Umbilical cord (tissue), 2 donors: ENCODE measurements around the gene TFIP11. TPM values are rescaled to one million over a fixed set of nuclear protein-coding genes. Genes with fewer than 3 reads are reported as not detected.

Experiments
- DNase-seq: peaks from one replicate; pipeline ENCODE4 v3.0.0-alpha.2; 2015; ENCODE audit warnings: low spot score
- total RNA-seq: library from RNA; depleted of rRNA; stranded (reverse); fragments of >200 nt; gene quantifications from one replicate; pipeline ENCODE4 v1.2.3, GENCODE V29; 2014; ENCODE audit warnings: low replicate concordance; ENCODE audit not compliant: insufficient read depth

The TFIP11 gene
- total RNA-seq, 1 donor from 2014 or later, result 42.6 TPM

DNA sequence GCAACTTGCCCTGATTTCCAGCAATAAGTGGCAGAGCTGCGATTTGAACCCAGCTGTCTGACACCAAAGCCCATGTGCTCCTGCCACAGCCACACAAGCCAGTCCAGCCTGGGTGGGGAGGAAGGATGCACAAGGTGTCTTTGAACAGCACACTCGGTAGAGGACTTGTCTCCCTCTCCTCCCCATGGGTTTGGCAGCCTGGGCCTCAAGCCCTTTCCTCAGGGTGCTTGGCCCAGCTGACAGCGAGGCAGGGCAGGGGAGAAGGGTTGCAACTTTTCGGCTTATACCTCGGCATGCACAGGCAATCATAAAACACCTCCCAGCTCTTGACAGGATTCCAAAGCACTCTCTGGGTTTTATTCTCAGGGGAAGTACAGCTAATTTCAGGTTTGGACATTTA lies 63.9 kb downstream of the TFIP11 start:
- no peak for DNase-seq

DNA sequence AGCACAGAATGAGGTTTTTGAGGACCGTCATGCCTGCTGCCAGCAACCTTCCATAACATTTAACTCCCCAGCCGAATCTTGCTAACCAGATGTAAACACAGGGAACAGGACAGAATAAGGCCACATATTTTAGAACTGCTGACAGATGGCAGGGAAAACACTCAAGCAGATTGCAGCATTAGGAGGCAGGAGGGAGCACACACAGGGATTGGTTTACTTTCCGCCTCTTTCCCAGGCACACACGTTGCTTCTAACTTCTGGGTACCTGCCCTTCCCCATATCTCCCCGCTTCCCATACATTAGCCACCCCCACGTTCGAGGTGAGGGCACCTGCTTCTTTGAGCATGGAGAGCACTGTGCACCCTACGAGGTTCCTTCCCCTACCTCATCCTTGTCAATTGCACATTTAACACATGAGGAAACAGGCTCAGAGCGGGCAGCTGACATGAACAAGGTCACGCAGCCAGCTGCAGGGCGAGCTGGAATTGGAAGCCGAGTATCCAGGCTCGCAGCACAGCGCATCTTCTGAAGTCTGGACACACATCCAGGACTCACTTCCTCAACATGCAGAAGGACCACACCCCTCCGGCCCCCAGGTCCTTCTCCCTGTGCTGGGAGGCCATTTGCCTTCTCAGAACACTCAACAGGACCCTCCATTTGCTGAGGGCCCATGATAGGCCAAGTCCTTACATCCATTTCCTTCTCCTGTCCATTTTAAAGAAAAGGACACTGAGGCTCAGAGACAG lies 64.5 kb downstream of the TFIP11 start:
- no peak for DNase-seq

DNA sequence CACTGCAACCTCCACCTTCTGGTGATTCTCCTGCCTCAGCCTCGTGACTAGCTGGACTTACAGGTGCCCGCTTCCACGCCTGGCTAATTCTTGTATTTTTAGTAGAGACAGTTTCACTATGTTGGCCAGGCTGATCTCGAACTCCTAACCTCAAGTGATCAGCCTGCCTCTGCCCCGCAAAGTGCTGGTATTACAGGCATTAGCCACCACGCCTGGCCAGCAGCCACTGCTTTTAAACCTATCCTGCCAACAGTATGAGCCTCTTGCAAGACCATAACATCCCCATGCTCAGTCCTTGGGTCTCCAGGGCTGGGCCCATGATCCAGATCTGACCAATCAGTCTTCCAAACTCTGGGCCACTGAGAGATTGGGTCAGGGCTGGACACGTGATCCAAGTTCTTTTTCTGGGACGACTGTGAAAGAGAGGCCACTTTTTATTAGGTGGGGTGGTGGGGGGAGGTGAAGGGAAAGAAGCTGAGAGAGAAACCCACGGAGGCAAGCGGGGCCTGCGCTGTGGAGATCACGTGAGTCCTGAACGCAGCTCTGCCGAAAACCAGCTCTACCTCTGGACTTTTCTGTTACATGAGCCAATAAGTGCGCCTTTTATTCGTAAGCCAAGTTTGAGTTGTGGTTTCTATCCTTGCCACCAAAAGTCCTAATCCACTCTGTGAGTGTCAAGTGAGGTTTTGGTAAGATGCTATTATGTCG lies 65.3 kb downstream of the TFIP11 start:
- DNase-seq, result no peak

DNA sequence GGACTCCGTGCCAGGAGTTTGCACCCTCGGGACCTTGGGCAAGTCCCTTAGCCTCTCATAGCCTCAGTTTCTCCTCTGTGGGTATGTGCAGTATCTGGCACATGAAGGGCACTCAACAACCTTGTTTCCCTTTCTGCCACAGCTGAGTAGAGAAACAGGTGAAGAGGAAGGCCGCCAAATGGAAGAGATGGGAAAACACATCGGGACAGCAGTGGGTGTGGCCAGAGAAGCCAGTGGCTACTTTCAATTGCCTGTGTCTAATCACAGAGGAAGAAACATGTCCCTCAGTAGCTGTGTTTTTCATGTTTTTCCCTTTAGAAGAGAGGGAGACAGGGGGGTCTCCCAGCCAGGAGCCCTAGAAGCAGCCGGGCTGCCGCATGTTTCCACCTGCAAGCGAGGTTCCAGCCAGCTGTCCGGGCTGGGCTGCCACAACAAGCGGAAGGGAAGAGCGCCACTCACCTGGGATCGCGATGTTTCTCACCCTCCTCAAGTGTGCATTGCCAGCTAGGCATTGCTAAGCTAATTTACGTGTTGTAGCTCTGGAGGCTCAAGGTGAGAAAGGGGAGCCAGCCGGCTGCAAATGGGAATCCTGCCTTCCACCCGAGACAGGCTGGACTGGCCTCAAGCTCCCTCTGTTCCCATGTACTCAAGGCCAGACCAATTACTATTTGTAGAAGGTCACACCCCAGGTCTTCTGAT lies 66.5 kb downstream of the TFIP11 start:
- no peak for DNase-seq

DNA sequence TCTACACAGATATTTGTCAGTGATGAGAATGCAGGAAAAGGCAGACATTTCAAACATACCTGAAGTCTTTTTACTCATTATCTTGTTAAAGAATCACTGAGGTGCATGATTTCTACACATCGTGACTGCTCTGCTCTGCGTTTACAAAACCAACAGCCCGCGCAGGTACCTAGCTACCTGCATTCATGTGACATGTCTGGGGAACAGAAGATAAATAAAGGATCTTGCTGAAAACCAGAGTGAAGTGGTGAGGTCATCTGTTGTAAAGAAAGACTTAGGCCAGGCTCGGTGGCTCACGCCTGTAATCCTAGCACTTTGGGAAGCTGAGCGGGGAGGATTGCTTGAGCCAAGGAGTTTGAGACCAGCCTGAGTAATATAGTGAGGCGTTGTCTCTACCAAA lies 67.5 kb downstream of the TFIP11 start:
- peak; percentile 42 for DNase-seq

DNA sequence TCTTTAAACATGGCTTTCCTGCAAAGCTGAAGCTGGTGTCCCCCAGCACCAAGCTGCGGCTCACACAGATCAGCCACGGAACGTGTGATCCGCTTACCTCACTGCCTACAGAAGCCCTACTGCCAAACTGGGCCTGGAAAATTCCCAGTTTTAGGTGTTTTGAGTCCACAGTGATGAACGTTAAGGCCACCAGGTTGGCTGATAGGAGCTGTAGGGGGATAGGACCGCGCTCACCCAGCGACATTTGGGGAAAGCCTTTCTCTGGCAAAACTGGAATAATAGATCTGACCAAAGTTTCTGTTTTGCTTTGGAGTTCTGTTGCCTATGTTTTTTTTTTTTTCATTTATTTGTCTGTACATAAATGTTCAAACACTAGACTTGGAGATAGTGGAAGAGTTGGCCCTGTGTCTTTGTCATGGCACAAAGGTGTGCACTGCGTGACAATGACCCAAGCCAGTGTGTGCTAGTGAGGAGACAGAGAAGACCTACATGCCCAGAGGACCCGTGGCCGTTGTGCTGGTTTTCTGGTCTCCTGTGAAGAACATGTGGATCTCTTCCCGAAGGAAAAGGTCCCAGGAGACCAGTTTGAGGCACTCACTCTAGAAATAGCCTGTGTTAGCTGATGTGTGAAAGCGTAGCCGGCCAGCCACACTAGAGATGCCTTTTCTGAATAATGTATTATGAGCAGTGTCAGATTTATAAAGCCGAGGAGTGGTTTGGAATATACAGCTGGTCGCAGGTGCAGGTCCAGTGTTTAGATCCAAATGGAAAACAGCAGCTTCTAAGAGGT lies 68.2 kb downstream of the TFIP11 start:
- no peak for DNase-seq

DNA sequence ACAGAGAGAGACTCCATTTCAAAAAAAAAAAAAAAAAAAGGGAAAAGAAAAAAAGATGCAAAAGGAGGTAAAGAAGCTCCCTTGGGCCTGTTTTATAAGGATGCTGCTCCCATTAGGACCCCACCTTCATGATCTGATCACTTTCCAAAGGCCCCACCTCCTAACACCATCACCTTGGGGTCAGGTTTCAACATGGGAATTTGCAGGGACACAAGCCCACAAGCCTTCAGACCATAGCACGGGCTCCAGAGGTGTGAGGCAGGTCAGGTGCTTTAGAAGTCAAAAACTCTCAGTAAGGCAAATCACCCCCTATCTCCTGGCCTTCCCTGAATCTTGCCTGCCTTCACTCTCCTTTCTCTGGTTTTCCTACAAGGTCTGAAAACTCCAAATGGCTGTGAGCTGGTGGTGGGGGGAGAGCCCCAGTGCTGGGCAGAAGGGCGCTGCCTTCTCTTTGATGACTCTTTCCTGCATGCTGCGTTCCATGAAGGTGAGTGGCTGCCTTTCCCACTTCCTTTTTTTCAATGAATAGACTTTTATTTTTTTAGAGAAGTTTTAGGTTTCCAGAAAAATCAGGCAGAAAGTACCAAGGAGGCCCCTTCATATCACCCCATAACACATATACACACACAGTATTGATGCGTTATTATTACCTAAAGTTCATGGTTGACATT lies 70.1 kb downstream of the TFIP11 start:
- no peak for DNase-seq

Other genes with a start within 250 kb of the TFIP11 start
- gene ASPHD2, start 83.2 kb downstream of the TFIP11 start, total RNA-seq, result 1.7 TPM
- 39.7 TPM for gene HPS4, start 28.7 kb downstream of the TFIP11 start, total RNA-seq
- 3.6 TPM for gene SRRD, start 28.6 kb downstream of the TFIP11 start, total RNA-seq
- gene TPST2, start 77.7 kb upstream of the TFIP11 start, total RNA-seq, result 9.9 TPM
- gene CRYBB1, start 105.6 kb upstream of the TFIP11 start, total RNA-seq, result 0.72 TPM
- not detected for gene CRYBA4, start 109.5 kb upstream of the TFIP11 start, total RNA-seq
- gene MIAT, start 145.1 kb upstream of the TFIP11 start, total RNA-seq, result 3.6 TPM